ENCODE data around the gene AGPAT3.

AGPAT3 gene

GRCh38 chr21:43994085-43994484, 129.1 kb downstream of the AGPAT3 start:
- Mint-ChIP-seq H3K4me1 (ENCODE audit: low read depth) (no peaks in the 10 kb centered on the region), H3K36me3 (ENCODE audit: low read depth) (no peaks in the 10 kb centered on the region)

DNA sequence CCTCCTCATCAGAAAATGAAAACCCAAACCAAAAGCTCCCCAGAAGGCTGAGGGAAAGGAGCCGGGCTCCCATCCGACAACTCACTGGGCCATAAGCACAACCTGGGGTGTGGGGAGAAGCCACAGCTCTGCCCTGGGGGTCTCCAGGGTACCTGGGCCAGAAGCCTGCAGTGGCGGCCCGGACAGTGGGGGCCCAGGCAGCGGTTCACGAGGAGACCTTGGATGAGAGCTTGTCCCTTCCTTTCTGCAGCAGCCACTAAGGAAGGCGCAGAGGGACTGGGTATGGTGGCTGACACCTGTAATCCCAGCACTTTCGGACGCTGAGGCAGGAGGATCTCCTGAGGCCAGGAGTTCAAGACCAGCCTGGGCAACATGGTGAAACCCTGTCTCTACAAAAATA, 129.6 kb downstream of the AGPAT3 start:
- Mint-ChIP-seq H3K27me3 (ENCODE audit: low read depth) (peaks cover 4% of the 10 kb centered on the region), H3K4me1 (ENCODE audit: low read depth) (no peaks in the 10 kb centered on the region), H3K27ac (no peak overlapping the region), H3K4me3 (no peak overlapping the region), H3K36me3 (ENCODE audit: low read depth) (no peaks in the 10 kb centered on the region), H3K9me3 (no peaks in the 10 kb centered on the region)

More at GRCh38 chr21:43994085-43994484, 129.1 kb downstream of the AGPAT3 start:
- no peak overlapping the region for H3K27ac Mint-ChIP-seq
- no peak overlapping the region for H3K4me3 Mint-ChIP-seq
- H3K27me3 Mint-ChIP-seq (ENCODE audit: low read depth) = peaks cover 4% of the 10 kb centered on the region
- no peaks in the 10 kb centered on the region for H3K9me3 Mint-ChIP-seq

GRCh38 chr21:43995521-43996105, 130.6 kb downstream of the AGPAT3 start:
- no peak overlapping the region for H3K27ac Mint-ChIP-seq
- no peaks in the 10 kb centered on the region for H3K36me3 Mint-ChIP-seq (ENCODE audit: low read depth)
- no peaks in the 10 kb centered on the region for H3K4me1 Mint-ChIP-seq (ENCODE audit: low read depth)
- peaks cover 8% of the 10 kb centered on the region for H3K27me3 Mint-ChIP-seq (ENCODE audit: low read depth)
- H3K9me3 Mint-ChIP-seq = no peaks in the 10 kb centered on the region
- no peak overlapping the region for H3K4me3 Mint-ChIP-seq

GRCh38 chr21:43997766-43998742, 133.0 kb downstream of the AGPAT3 start:
- Mint-ChIP-seq H3K4me1 (ENCODE audit: low read depth) (no peaks in the 10 kb centered on the region), H3K9me3 (no peaks in the 10 kb centered on the region), H3K27ac (no peak overlapping the region), H3K4me3 (no peak overlapping the region), H3K36me3 (ENCODE audit: low read depth) (no peaks in the 10 kb centered on the region), H3K27me3 (ENCODE audit: low read depth) (peaks cover 8% of the 10 kb centered on the region)

GRCh38 chr21:44000360-44000759, 135.3 kb downstream of the AGPAT3 start:
- Mint-ChIP-seq H3K9me3 (no peaks in the 10 kb centered on the region), H3K27ac (no peak overlapping the region), H3K4me3 (no peak overlapping the region), H3K4me1 (ENCODE audit: low read depth) (no peaks in the 10 kb centered on the region), H3K27me3 (ENCODE audit: low read depth) (peaks cover 8% of the 10 kb centered on the region), H3K36me3 (ENCODE audit: low read depth) (no peaks in the 10 kb centered on the region)

GRCh38 chr21:44002511-44002910, 137.5 kb downstream of the AGPAT3 start:
- Mint-ChIP-seq H3K36me3 (ENCODE audit: low read depth) (no peaks in the 10 kb centered on the region), H3K4me1 (ENCODE audit: low read depth) (no peaks in the 10 kb centered on the region), H3K27ac (no peak overlapping the region), H3K9me3 (no peaks in the 10 kb centered on the region), H3K4me3 (no peak overlapping the region), H3K27me3 (ENCODE audit: low read depth) (peaks cover 6% of the 10 kb centered on the region)

- Mint-ChIP-seq H3K27ac (no peak overlapping the region), H3K4me1 (ENCODE audit: low read depth) (no peaks in the 10 kb centered on the region), H3K4me3 (no peak overlapping the region), H3K36me3 (ENCODE audit: low read depth) (no peaks in the 10 kb centered on the region), H3K27me3 (ENCODE audit: low read depth) (peaks cover 8% of the 10 kb centered on the region), H3K9me3 (no peaks in the 10 kb centered on the region)
Observed at GRCh38 chr21:44003307-44003966, 138.4 kb downstream of the AGPAT3 start.

GRCh38 chr21:44005071-44005470, 140.0 kb downstream of the AGPAT3 start:
- H3K27ac Mint-ChIP-seq = no peak overlapping the region
- peaks cover 1% of the 10 kb centered on the region for H3K36me3 Mint-ChIP-seq (ENCODE audit: low read depth)
- no peak overlapping the region for H3K4me3 Mint-ChIP-seq
- peaks cover 3% of the 10 kb centered on the region for H3K4me1 Mint-ChIP-seq (ENCODE audit: low read depth)
- H3K9me3 Mint-ChIP-seq = no peaks in the 10 kb centered on the region
- H3K27me3 Mint-ChIP-seq (ENCODE audit: low read depth) = peaks cover 4% of the 10 kb centered on the region

- H3K36me3 Mint-ChIP-seq (ENCODE audit: low read depth) = peaks cover 2% of the 10 kb centered on the region
- no peak overlapping the region for H3K27ac Mint-ChIP-seq
- H3K4me3 Mint-ChIP-seq = no peak overlapping the region
- peaks cover 4% of the 10 kb centered on the region for H3K27me3 Mint-ChIP-seq (ENCODE audit: low read depth)
- H3K4me1 Mint-ChIP-seq (ENCODE audit: low read depth) = peaks cover 7% of the 10 kb centered on the region
- no peaks in the 10 kb centered on the region for H3K9me3 Mint-ChIP-seq
Observed at GRCh38 chr21:44005593-44005992, 140.6 kb downstream of the AGPAT3 start.

DNA sequence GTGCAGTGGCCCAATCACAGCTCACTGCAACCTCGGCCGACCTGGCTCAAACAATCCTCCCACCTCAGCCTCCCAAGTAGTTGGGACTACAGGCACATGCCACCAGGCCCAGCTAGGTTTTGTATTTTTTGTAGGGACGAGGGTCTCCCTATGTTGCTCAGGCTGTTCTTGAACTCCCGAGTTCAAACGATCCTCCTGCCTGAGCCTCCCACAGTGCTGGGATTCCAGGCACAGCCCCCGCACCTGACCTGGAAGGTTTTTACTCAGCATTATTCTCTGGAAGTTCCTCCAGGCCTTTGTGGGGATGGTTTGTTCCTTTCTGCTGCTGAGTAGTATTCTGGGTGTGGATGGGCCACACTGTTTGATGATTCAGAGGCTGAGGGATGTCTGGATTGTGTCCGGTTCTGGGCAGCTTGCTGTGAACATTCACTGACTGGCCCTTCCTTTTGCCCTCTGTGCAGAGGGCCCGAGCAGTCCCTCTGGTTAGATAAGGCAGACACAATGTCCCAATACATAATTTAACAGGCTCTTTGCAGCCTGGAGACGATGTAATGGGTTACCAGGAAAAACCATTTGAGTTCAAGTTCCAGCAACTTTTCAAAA, 141.1 kb downstream of the AGPAT3 start:
- H3K36me3 Mint-ChIP-seq (ENCODE audit: low read depth) = peaks cover 2% of the 10 kb centered on the region
- no peak overlapping the region for H3K27ac Mint-ChIP-seq
- H3K4me1 Mint-ChIP-seq (ENCODE audit: low read depth) = peaks cover 10% of the 10 kb centered on the region
- H3K27me3 Mint-ChIP-seq (ENCODE audit: low read depth) = peaks cover 4% of the 10 kb centered on the region
- H3K4me3 Mint-ChIP-seq = no peak overlapping the region
- no peaks in the 10 kb centered on the region for H3K9me3 Mint-ChIP-seq

DNA sequence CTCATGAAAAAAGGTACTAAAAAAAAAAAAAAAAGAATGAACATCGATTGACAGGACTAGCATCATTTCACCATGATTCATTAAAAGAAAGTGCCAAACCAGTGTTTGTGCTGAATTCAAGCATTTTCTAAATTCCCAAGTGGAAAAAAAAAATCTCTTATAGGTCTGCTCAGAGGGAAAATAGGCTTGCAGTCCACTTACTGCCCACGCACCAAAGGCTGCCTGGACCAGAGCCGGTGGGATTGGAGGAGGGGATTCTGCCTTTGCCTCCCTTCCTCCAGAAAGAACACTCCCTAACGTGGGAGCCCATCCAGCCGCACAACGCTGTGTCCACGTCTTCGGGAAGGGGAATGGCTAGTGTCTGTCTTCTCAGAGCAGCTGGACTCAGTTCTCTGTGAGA, 141.6 kb downstream of the AGPAT3 start:
- Mint-ChIP-seq H3K36me3 (ENCODE audit: low read depth) (peaks cover 4% of the 10 kb centered on the region), H3K4me3 (no peak overlapping the region), H3K27ac (no peak overlapping the region), H3K9me3 (no peaks in the 10 kb centered on the region), H3K27me3 (ENCODE audit: low read depth) (peaks cover 4% of the 10 kb centered on the region), H3K4me1 (ENCODE audit: low read depth) (peaks cover 13% of the 10 kb centered on the region)

DNA sequence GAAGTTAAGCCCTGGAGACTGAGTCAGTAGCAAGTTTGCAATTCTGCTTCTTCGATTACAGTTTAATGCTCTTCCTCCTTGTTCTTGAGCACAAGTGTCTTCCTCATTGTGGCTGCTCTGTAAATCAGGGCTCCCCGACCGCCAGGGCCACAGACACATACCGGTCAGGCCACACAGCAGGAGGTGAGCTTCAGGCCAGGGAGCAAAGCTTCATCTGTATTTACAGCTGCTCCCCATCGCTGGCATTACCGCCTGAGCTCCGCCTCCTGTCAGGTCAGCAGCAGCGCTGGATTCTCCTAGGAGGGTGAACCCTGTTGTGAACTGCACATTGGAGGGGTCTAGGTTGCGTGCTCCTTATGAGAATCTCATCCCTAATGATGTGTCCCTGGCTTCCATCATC, 145.4 kb downstream of the AGPAT3 start:
- Mint-ChIP-seq H3K27me3 (ENCODE audit: low read depth) (peaks cover 4% of the 10 kb centered on the region), H3K36me3 (ENCODE audit: low read depth) (peaks cover 14% of the 10 kb centered on the region), H3K9me3 (no peaks in the 10 kb centered on the region), H3K4me3 (peak overlapping the region; percentile 10), H3K27ac (no peak overlapping the region), H3K4me1 (ENCODE audit: low read depth) (peaks cover 34% of the 10 kb centered on the region)

DNA sequence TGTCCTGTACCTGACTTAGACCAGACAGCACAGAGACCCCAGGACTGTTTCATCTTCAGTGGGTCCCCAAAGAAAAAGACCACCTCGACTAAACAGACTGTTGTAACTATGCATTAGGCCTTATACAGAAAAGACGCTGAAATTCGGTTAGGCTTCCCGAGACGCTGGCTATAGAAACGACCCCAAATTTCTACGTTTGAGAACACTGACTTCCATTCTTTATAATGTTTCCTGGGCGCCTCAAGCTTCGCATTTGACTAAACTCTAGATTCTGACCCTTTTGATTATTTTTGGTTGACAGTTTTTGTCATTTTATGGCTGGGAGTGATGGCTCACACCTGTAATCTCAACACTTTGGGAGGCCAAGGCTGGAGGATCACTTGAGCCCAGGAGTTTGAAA, 146.1 kb downstream of the AGPAT3 start:
- Mint-ChIP-seq H3K4me3 (peak overlapping the region; percentile 89), H3K36me3 (ENCODE audit: low read depth) (peaks cover 14% of the 10 kb centered on the region), H3K4me1 (ENCODE audit: low read depth) (peaks cover 39% of the 10 kb centered on the region), H3K27ac (peak overlapping the region; percentile 91), H3K27me3 (ENCODE audit: low read depth) (peaks cover 4% of the 10 kb centered on the region), H3K9me3 (no peaks in the 10 kb centered on the region)
